Measurements from ENCODE around the gene GRID1. TPM values are rescaled to one million over a fixed set of nuclear protein-coding genes. Genes with fewer than 3 reads are reported as not detected.
"Not testable (repeated sequence)": the region's sequence is repeated elsewhere in the genome, so short reads cannot be mapped to it uniquely, and the experiment has no call there.

GRID1 gene
- total RNA-seq, 1 experiment from 2014 or later = 0.17 TPM

GRCh38 chr10:86191166-86191565 is 175.4 kb downstream of the GRID1 start:
- no peak for DNase-seq (ENCODE audit: low spot score)
- in situ Hi-C loops (cut with HindIII; ENCODE audit: low sequenced_read_pairs) = no loop called here

GRCh38 chr10:86190291-86190690 is 176.3 kb downstream of the GRID1 start:
- no peak for DNase-seq (ENCODE audit: low spot score)
- in situ Hi-C loops (cut with HindIII; ENCODE audit: low sequenced_read_pairs) = no loop called here

GRCh38 chr10:86189891-86190290 is 176.7 kb downstream of the GRID1 start:
- in situ Hi-C loops (cut with HindIII; ENCODE audit: low sequenced_read_pairs) = no loop called here
- DNase-seq (ENCODE audit: low spot score) = no peak

GRCh38 chr10:86188796-86189558 is 177.6 kb downstream of the GRID1 start:
- in situ Hi-C loops (cut with HindIII; ENCODE audit: low sequenced_read_pairs) = no loop called here
- no peak for DNase-seq (ENCODE audit: low spot score)

DNA sequence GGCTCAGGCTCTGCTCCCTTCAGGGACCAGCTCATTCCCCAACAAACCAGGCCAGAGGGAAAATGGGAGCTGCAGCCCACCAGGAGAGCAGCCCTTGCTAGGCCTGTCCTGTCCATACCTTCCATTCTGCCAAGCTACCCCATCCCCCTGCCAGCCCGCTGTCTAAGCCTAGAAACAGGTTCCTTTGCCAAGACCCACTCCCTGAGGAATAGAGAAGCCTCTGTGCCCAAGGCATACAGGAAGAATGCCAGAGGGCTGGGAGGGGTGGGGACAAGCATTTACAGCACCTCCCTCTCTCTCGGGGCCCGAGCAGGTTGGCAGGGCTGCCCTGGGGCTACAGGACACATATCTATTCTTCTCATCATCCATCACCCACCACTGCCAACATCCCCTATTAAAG is 178.3 kb downstream of the GRID1 start:
- DNase-seq (ENCODE audit: low spot score) = peak; percentile 19
- in situ Hi-C loops (cut with HindIII; ENCODE audit: low sequenced_read_pairs) = no loop called here

DNA sequence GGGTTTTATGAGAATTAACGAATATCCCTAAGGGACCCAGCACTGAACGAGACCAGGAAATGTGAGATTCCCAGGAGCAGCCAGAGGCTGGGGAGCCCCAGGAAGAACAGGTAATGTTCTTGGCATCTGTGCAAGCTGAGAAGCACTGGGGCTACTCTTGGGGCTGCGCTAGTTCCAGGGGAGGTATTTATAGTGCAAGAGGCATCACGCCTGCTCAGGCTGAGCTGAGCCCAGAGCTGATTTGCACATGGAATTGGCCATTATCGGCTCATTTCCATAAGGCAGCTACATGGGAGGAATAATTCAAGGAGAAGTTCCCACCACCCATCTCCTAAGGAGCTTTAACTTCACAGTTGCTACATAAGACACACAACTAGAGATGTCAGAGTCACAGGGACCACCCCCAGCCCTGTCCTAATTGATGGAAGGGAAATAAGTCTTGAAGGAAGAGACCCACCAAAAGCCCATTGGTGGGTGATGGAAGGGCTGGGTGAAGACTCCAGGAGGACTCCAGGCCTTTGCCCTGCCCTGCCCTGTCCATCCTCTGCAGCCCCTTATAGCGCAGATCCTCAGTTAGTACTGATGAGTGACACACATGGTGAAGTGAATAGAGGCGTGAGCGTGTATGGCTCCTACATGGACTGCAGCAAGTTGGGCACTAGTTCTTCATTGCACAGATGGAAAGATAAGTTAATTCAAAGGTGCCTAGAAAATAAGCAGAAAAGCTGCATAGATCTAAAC is 178.9 kb downstream of the GRID1 start:
- in situ Hi-C loops (cut with HindIII; ENCODE audit: low sequenced_read_pairs) = no loop called here
- DNase-seq (ENCODE audit: low spot score) = no peak

- in situ Hi-C loops (cut with HindIII; ENCODE audit: low sequenced_read_pairs) = no loop called here
- no peak for DNase-seq (ENCODE audit: low spot score)
These were observed 180.0 kb downstream of the GRID1 start for GRCh38 chr10:86186633-86187032.

- in situ Hi-C loops (cut with HindIII; ENCODE audit: low sequenced_read_pairs) = no loop called here
- DNase-seq (ENCODE audit: low spot score) = no peak
These were observed 184.0 kb downstream of the GRID1 start for GRCh38 chr10:86182595-86182994.

- in situ Hi-C loops (cut with HindIII; ENCODE audit: low sequenced_read_pairs) = no loop called here
- peak; percentile 33 for DNase-seq (ENCODE audit: low spot score)
These were observed 184.4 kb downstream of the GRID1 start for GRCh38 chr10:86182150-86182549.

DNA sequence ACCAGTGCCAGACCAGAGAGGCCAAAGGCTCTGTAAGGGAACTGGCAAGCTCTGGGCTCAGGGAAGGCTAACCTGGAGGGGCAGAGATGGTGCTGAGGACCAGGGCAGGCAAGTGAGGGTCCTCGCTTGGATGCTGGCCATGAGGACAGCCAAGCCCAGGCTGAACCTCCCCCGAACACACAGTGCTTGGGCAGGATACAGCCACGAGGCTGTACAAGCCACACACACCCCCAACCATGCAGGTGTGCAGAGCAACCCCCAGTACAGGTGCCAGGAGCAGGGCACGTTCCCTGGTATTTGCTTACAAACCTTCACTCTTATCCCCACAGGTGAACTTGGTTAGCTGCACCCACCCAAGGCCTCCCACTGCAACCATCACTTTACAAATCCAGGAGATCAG is 185.7 kb downstream of the GRID1 start:
- in situ Hi-C loops (cut with HindIII; ENCODE audit: low sequenced_read_pairs) = no loop called here
- no peak for DNase-seq (ENCODE audit: low spot score)

- no peak for DNase-seq (ENCODE audit: low spot score)
- in situ Hi-C loops (cut with HindIII; ENCODE audit: low sequenced_read_pairs) = no loop called here
These were observed 186.6 kb downstream of the GRID1 start for GRCh38 chr10:86179961-86180360.

- in situ Hi-C loops (cut with HindIII; ENCODE audit: low sequenced_read_pairs) = no loop called here
- DNase-seq (ENCODE audit: low spot score) = no peak
These were observed 187.5 kb downstream of the GRID1 start for GRCh38 chr10:86179153-86179524.

GRCh38 chr10:86178401-86179152 is 188.0 kb downstream of the GRID1 start:
- in situ Hi-C loops (cut with HindIII; ENCODE audit: low sequenced_read_pairs) = no loop called here
- DNase-seq (ENCODE audit: low spot score) = no peak

DNA sequence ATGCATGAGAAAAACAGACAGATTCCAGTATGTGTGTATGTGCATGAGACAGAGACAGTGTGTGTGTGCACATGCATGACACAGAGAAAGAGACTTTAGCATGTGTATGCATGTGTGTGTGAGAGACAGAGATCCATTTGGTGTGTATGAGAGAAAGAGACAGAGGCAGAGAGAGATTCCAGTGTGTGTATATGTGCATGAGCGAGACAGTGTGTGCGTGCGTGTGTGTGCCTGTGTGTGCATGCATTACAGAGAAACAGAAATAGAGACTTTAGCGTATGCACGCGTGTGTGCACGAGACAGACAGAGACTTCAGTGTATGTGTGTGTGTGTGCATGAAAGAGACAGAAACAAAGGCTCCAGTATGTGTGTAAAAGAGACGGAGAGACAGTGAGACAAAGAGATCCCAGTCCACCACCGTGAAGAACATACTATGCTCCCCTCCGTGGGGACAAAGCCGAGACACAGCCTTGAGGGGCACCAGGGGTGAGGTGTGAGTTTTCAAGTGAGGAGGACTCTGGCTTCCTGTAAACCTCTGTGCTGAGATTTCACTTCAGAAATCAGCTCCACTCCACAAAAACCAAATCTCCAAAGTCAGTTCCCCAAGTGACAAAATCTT is 188.9 kb downstream of the GRID1 start:
- in situ Hi-C loops (cut with HindIII; ENCODE audit: low sequenced_read_pairs) = no loop called here

DNA sequence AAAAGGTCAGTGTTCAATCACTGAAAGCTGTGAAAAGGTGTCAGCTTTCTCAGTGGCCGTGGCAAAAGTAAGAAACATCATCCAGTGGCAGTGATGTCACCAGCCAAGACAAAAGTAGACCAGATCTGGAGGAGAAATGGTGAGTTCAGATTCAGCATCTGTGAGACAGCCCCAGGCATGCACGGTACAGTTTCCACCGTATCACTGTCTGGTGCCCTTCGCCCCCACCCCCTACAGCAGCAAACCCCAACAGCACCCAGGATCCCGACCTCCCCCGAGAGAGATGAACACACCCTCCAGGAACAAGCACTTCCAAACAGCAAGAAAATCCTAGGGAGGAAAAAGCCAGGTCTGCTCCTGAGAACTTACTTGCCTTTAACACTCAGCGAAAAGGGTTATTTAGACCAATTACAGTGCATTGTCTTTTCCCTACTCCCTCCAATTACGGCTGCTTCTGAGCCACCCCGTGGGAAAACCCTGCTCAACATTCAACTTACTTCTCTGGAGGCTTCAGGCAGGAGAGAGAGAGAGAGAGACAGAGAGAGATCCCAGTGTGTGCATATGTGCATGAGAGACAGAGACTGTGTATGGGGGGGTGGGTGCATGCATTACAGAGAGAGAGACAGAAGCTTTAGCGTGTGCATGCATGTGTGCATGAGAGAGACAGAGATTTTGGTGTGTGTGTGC is 189.6 kb downstream of the GRID1 start:
- in situ Hi-C loops (cut with HindIII; ENCODE audit: low sequenced_read_pairs) = no loop called here
- DNase-seq (ENCODE audit: low spot score) = no peak

More for the DNA sequence above, 188.9 kb downstream of the GRID1 start:
- no peak for DNase-seq (ENCODE audit: low spot score)

- in situ Hi-C loops (cut with HindIII; ENCODE audit: low sequenced_read_pairs); DNase-seq (ENCODE audit: low spot score): not testable (repeated sequence)
These were observed 191.1 kb downstream of the GRID1 start for GRCh38 chr10:86175476-86175875.

DNA sequence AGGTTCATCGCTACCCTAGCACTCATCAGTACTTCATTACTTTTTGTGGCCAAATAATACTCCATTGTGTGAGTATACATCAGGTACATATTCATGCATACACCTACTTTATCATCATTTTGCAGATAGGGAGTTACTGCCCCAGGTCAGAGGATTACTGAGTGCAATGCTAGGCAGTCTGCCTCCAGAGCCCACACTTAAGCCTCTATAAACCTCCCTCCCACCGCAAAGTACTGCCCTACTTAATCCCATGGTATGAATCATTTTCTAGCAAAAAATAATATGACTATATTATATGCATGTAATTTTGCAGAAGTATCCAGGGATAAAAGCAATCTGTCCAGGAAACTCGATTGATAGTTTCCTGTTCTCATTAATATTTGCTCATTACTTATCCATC is 194.3 kb downstream of the GRID1 start:
- in situ Hi-C loops (cut with HindIII; ENCODE audit: low sequenced_read_pairs) = no loop called here
- no peak for DNase-seq (ENCODE audit: low spot score)

DNA sequence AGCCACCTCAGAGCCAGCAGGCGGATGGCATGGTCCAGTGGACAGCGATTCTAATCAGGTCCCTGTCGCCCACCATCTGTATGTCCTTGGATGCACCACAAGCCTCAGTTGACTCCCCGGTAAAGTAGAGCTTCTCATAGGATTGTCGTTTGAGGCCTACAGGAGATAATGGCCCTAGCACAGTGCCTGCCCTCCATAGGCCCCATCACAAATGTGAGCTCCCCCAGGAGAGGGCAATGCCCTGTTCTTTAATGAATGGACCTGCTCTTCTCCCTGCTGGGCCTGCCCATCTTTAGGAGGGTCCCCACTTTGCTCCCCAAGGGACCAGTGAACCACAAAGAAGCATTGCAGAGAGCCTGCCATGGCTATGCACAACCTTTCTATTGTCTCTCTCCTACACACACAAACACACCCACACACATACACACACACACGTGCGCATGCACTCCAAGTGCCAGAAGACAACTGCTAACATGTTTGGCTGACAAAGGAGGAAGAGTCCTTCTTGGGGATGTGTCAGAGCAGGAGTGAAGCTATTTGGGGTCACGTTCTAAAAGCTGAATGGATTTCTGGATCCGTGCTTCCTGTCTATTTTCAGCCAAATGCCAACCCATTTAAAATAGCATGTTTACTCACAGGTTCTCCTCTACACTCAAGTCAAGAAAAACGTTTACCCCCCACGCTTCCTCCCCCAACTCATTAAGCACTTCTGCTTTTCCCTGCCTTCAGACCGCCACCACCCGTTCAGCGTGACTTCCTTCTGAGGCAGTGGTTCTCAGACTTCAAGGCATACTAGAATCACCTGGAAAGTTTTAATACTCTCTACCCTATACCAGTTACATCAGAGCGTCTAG is 196.1 kb downstream of the GRID1 start:
- in situ Hi-C loops (cut with HindIII; ENCODE audit: low sequenced_read_pairs) = no loop called here
- no peak for DNase-seq (ENCODE audit: low spot score)

Measured in G401 (cell line).